Spleen (tissue), 7 donors: ENCODE data around the gene SGSH.
A peak's percentile ranks its signal among the peaks of the same experiment; 100 is the strongest.

Experiments
- POLR2A ChIP-seq, 3 donors: fragments of 450-650 bp; IDR thresholded peaks; one replicate each; pipeline ENCODE4 v1.5.1; 2017; ENCODE audit warnings: antibody characterized with exemption in 3 of 3, mild to moderate bottlenecking in 1 of 3
- TF ChIP-seq, protein P1 (sequence below), 11 experiments: fragments of 200-600 bp in 7 of 11; fragments of 450-650 bp in 4 of 11; sonication (generic) in 4 of 11; IDR thresholded peaks in 8 of 11; conservative IDR thresholded peaks in 3 of 11; 1 replicate in 7 of 11; 2 replicates in 4 of 11; pipeline versions ENCODE4 v1.4.0 to v1.8.0; 2016 to 2021; ENCODE audit warnings: antibody characterized with exemption in 11 of 11, inconsistent platforms in 4 of 11, mild to moderate bottlenecking in 1 of 11
- donor health status: DM: no; HTN: no; CAD: no; lungs with moderate emphysema.
- donor health status: DM: no; HTN: no; CAD: no.
- donor health status: DM: no; HTN: no; CAD: no.

DNA sequence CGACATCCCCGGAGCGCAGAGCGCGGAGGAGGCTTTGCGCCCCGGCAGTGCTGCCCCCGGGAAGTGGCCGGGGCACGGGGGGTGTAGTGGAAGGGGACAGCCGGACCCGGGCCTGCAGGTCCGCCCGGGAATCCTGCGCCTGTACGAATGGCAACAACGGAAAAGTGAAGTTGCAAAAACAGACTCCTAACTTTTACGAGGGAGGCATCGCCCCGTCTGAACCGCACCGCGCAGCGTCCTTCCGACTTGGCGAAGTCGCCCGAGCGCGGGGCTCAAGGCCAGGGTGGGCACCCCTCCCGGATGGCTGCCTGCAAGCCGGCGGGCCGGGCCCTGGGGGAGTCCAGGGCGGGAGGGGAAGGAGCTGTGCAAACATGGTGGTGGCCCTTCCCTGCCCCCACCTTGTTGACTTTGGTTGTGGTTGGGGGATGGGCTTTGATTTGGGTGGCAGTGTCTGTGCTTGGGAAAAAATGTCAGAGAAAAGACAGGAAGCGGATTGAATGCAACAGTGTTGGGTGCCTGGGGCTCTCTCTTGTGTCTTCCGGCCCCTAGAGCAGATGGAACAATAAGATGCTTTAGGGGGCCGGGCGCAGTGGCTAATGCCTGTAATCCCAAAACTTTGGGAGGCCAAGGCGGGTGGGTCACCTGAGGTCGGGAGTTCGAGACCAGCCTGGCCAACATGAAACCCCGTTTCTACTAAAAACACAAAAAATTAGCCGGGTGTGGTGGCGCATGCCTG is 41.2 kb upstream of the SGSH start:
- TF ChIP-seq, protein P1, sequence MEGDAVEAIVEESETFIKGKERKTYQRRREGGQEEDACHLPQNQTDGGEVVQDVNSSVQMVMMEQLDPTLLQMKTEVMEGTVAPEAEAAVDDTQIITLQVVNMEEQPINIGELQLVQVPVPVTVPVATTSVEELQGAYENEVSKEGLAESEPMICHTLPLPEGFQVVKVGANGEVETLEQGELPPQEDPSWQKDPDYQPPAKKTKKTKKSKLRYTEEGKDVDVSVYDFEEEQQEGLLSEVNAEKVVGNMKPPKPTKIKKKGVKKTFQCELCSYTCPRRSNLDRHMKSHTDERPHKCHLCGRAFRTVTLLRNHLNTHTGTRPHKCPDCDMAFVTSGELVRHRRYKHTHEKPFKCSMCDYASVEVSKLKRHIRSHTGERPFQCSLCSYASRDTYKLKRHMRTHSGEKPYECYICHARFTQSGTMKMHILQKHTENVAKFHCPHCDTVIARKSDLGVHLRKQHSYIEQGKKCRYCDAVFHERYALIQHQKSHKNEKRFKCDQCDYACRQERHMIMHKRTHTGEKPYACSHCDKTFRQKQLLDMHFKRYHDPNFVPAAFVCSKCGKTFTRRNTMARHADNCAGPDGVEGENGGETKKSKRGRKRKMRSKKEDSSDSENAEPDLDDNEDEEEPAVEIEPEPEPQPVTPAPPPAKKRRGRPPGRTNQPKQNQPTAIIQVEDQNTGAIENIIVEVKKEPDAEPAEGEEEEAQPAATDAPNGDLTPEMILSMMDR (IDR thresholded peaks at IDR 0.05 in 8 of 11, conservative IDR thresholded peaks at IDR 0.05 in 3 of 11), result peak in 1 of 11 experiments; percentile 16
- no peak for TF ChIP-seq POLR2A (IDR thresholded peaks at IDR 0.05)
